Testis (tissue), 2 donors: ENCODE measurements around the gene BEND5.

ENCODE experiments used
- CTCF ChIP-seq, 3 experiments: fragments of 450-650 bp in 2 of 3; fragments of 200-600 bp in 1 of 3; sonication (generic) in 1 of 3; IDR thresholded peaks; one replicate each; pipeline ENCODE4 v1.5.1; 2016 to 2019; ENCODE audit warnings: antibody characterized with exemption in 3 of 3, mild to moderate bottlenecking in 2 of 3, moderate library complexity in 1 of 3
- POLR2A ChIP-seq: fragments of 450-650 bp; IDR thresholded peaks from one replicate; pipeline ENCODE4 v1.6.1; 2017; ENCODE audit warnings: antibody characterized with exemption, mild to moderate bottlenecking, moderate library complexity

- no peak for TF ChIP-seq CTCF (IDR thresholded peaks at IDR 0.05)
- TF ChIP-seq POLR2A, result no peak
Measured at GRCh38 chr1:48725341-48726046, 51.2 kb downstream of the BEND5 start.
